Superior temporal gyrus (tissue), 1 donor: ENCODE results near the gene AP3S2.
A peak's percentile ranks its signal among the peaks of the same experiment; 100 is the strongest.
"Not testable (repeated sequence)": the region's sequence is repeated elsewhere in the genome, so short reads cannot be mapped to it uniquely, and the experiment has no call there.

Experiments
- DNase-seq: peaks from one replicate; pipeline ENCODE4 v3.0.0-alpha.2; 2016; ENCODE audit errors: extremely low spot score

Gene AP3S2

GRCh38 chr15:89893696-89894447, at the start of gene AP3S2:
TSS of gene AP3S2 (minus strand) at chr15:89893994. CDS start at chr15:89893949, 45 bp downstream.
- peak; percentile 97 for DNase-seq

- DNase-seq: no peak
These were observed 46.1 kb upstream of the AP3S2 start for GRCh38 chr15:89939910-89940309.

- not testable (repeated sequence) for DNase-seq
These were observed 45.6 kb upstream of the AP3S2 start for GRCh38 chr15:89939377-89939776.

- no peak for DNase-seq
These were observed 43.9 kb upstream of the AP3S2 start for GRCh38 chr15:89937365-89938350.

- no peak for DNase-seq
These were observed 43.0 kb upstream of the AP3S2 start for GRCh38 chr15:89936786-89937265.

GRCh38 chr15:89936051-89936785, 42.4 kb upstream of the AP3S2 start:
- DNase-seq: no peak

GRCh38 chr15:89932880-89933279, 39.1 kb upstream of the AP3S2 start:
- DNase-seq: no peak

- DNase-seq: no peak
These were observed 34.6 kb upstream of the AP3S2 start for GRCh38 chr15:89928421-89928820.

- no peak for DNase-seq
These were observed 32.4 kb upstream of the AP3S2 start for GRCh38 chr15:89926158-89926557.

- DNase-seq: no peak
These were observed 23.8 kb upstream of the AP3S2 start for GRCh38 chr15:89917442-89918101.

- DNase-seq: no peak
These were observed 22.9 kb upstream of the AP3S2 start for GRCh38 chr15:89916660-89917059.

- DNase-seq: peak; percentile 40
These were observed 19.0 kb upstream of the AP3S2 start, which contains the start of gene ARPIN for GRCh38 chr15:89912674-89913396. TSS of gene ARPIN (minus strand) at chr15:89912952. CDS start at chr15:89912835, 117 bp downstream.

- DNase-seq: no peak
These were observed 18.4 kb upstream of the AP3S2 start for GRCh38 chr15:89912145-89912673.

GRCh38 chr15:89910891-89911626, 17.3 kb upstream of the AP3S2 start:
- DNase-seq: no peak

GRCh38 chr15:89909611-89910010, 15.8 kb upstream of the AP3S2 start:
- DNase-seq: no peak

GRCh38 chr15:89908226-89908625, 14.4 kb upstream of the AP3S2 start:
- no peak for DNase-seq

GRCh38 chr15:89907289-89907688, 13.5 kb upstream of the AP3S2 start:
- DNase-seq: no peak

- no peak for DNase-seq
These were observed 12.1 kb upstream of the AP3S2 start for GRCh38 chr15:89905846-89906378.

GRCh38 chr15:89904519-89904918, 10.7 kb upstream of the AP3S2 start:
- DNase-seq: no peak
